HEK293T (cell line): ENCODE data around the gene CFH.

Experiments
- ARNT ChIP-seq: fragments of 450-650 bp; IDR thresholded peaks from 2 replicates; pipeline ENCODE4 v1.6.1; 2017; ENCODE audit warnings: mild to moderate bottlenecking
- BHLHE40 ChIP-seq: fragments of 450-650 bp; IDR thresholded peaks from 2 replicates; pipeline ENCODE4 v1.6.1; 2016; ENCODE audit warnings: mild to moderate bottlenecking, moderate library complexity, borderline replicate concordance
- CTBP1 ChIP-seq: fragments of 450-650 bp; IDR thresholded peaks from 2 replicates; pipeline ENCODE4 v1.6.1; 2016; ENCODE audit warnings: borderline replicate concordance
- FOXA1 ChIP-seq: fragments of 450-650 bp; IDR thresholded peaks from 2 replicates; pipeline ENCODE4 v1.6.1; 2016; ENCODE audit warnings: mild to moderate bottlenecking
- FOXM1 ChIP-seq: fragments of 450-650 bp; IDR thresholded peaks from 2 replicates; pipeline ENCODE4 v1.6.1; 2017; ENCODE audit warnings: mild to moderate bottlenecking, borderline replicate concordance
- HDGF ChIP-seq: fragments of 450-650 bp; IDR thresholded peaks from 2 replicates; pipeline ENCODE4 v1.6.1; 2017; ENCODE audit warnings: antibody characterized with exemption, borderline replicate concordance
- L3MBTL2 ChIP-seq: fragments of 450-650 bp; conservative IDR thresholded peaks from 2 replicates; pipeline ENCODE4 v1.6.1; 2016; ENCODE audit warnings: mild to moderate bottlenecking
- NFRKB ChIP-seq: fragments of 450-650 bp; IDR thresholded peaks from 2 replicates; pipeline ENCODE4 v1.6.1; 2016; ENCODE audit warnings: mild to moderate bottlenecking, moderate library complexity
- SP1 ChIP-seq: fragments of 450-650 bp; IDR thresholded peaks from 2 replicates; pipeline ENCODE4 v1.6.1; 2017
- SUZ12 ChIP-seq: fragments of 450-650 bp; IDR thresholded peaks from 2 replicates; pipeline ENCODE4 v1.6.1; 2016; ENCODE audit warnings: mild to moderate bottlenecking
- TARDBP ChIP-seq: fragments of 450-650 bp; IDR thresholded peaks from 2 replicates; pipeline ENCODE4 v1.6.1; 2016
- ZNF384 ChIP-seq: fragments of 450-650 bp; IDR thresholded peaks from 2 replicates; pipeline ENCODE4 v1.6.1; 2016
- TF ChIP-seq, protein P1 (sequence below): fragments of 450-650 bp; IDR thresholded peaks from 2 replicates; pipeline ENCODE4 v1.6.1; 2016

DNA sequence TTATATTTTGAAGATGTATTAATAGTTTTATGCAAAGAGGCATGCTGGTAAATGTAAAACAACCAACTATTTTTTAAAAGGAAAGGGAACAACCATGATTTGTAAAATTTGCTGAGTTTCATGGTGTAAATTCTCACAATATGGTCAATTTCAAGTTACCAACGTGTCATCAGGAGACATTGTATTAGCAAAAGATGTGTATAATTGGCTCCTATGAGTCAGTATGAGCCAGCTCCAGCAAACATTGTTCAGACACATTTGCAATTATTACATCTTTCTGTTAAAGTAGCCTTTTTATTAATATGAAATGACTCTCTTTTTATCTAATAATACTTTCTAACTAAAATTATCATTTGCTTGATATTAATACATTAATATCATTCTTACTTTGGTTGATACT lies 15.3 kb downstream of the CFH start:
- no peak for TF ChIP-seq BHLHE40
- TF ChIP-seq SP1 = no peak
- no peak for TF ChIP-seq L3MBTL2
- TF ChIP-seq CTBP1 = no peak
- no peak for TF ChIP-seq ZNF384
- TF ChIP-seq FOXM1 = no peak
- TF ChIP-seq ARNT = no peak
- TF ChIP-seq HDGF = no peak
- TF ChIP-seq FOXA1 = no peak
- no peak for TF ChIP-seq SUZ12
- no peak for TF ChIP-seq TARDBP
- TF ChIP-seq NFRKB = no peak
- TF ChIP-seq, protein P1, sequence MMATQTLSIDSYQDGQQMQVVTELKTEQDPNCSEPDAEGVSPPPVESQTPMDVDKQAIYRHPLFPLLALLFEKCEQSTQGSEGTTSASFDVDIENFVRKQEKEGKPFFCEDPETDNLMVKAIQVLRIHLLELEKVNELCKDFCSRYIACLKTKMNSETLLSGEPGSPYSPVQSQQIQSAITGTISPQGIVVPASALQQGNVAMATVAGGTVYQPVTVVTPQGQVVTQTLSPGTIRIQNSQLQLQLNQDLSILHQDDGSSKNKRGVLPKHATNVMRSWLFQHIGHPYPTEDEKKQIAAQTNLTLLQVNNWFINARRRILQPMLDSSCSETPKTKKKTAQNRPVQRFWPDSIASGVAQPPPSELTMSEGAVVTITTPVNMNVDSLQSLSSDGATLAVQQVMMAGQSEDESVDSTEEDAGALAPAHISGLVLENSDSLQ = no peak
